Endothelial cell of hepatic sinusoid (primary cell): ENCODE measurements around the gene DIAPH3.

Experiments
- in situ Hi-C: cut with HindIII; loops from 2 replicates; pipeline ENCODE4 v1.10.0; 2017; ENCODE audit warnings: low sequenced_read_pairs

DIAPH3 gene

GRCh38 chr13:59681636-59682311 is 482.0 kb downstream of the DIAPH3 start:
- in situ Hi-C loops: no loop called here

- in situ Hi-C loops: no loop called here
These were observed 483.2 kb downstream of the DIAPH3 start for GRCh38 chr13:59680429-59681024.

DNA sequence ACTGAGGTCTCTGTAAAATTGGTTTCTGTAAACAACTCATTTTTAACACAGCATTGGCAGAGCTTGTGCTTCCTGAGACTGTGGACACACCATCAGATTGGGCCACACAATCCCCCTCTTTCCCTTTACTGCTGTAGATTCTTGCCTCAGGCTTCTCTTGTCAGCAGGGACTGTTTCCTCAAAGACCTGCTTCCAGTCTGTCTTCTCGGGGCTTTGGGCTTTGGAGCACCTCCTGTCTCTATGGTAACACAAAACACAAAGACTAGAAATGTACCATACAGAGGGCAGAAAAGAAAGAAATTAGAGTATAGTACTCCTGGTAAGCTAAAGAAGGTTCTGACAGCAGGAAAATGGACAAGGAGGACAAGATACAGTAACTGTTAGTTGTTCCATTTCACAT is 484.5 kb downstream of the DIAPH3 start:
- in situ Hi-C loops: no loop called here

DNA sequence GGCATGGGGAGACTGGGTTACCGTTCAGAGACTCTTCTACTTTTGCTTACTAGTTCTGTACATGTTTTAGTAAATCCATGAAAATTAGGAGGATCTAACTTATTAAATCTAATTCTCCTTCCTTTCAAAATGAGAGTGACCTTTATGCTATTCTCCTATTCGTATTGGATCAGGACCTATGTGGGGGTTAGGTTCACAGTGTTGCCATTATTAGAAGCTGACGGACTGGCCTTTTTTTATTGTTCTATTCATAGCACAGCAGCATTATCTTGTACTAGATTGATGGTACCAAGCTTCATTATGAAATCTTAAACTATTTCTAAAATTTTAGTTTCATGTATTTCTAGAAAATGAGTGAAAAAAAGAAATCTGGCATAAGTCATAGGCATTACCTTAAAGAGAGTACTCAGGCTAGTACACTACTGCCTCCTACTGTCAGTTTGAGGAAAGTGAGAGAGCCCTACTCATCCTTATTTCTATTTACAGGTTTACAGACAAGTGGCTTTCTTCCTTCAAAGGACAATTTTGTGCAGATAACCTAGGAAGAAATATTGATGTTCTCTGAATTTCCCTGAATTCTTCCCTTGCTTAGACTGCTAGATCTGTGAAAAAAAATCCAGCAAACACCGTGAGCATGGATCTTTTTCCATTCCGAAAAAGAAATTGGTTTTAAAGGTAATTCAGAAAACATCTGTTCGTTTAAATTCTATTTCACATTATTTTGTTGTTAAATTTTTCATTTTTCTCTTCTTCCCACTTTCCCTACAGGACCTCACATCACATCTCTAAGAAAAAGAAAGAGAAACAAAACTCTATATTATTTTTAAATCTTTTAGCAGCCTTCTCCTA is 485.5 kb downstream of the DIAPH3 start:
- in situ Hi-C loops: no loop called here

DNA sequence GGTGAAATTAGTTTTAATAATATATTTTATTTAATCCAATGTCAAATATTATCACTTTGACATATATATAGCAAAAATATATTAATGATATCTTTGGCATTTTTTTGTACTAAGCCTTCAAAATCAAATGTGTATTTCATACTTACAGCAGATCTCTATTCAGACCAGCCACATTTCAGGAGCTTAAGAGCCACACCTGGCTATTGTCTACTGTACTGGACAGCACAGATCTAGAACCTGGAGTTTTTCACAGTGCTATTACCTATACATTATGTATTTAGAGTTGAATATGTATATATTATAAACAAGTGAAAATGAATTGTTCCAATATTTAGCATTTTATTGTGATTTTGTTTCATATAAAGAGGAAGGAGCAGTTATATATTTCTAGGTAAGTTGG is 486.3 kb downstream of the DIAPH3 start:
- in situ Hi-C loops: no loop called here

DNA sequence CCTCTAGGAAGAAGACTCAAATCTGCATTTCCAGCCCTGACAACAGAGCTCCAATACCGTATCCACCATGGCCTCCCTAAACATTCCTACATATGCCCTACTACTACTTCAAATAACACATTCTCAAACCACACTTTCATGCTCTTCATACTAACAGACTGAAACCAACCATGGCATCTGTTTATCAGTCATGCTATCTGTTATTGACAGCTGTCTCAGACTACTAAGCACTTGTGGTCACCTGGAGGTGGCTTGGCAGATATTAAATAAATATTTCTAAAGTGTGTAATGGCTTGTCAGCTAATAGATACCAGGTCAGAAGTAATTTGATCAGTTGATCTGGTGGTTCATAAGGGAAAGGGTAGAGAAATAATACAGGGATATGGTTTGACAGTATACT is 489.1 kb downstream of the DIAPH3 start:
- in situ Hi-C loops: no loop called here

DNA sequence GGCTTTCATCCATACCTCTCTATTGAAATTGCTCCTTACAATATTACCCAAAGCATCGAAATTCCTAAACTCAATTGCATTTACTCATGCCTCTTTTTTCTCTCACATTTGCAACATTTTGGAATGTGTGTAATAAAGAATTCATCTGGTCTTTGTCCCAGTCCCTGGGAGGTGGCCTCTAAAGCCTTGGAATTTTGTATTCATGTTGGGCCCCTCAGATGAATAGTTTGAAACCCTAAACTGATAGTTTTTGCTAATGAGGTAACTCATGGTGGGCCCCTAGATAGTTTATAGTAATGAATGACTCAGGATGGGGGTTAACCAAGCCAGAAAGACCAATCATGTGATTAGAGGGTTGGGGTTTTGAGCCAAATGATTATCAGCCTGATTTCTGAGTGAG is 490.4 kb downstream of the DIAPH3 start:
- in situ Hi-C loops: no loop called here

GRCh38 chr13:59672445-59672844 is 491.3 kb downstream of the DIAPH3 start:
- in situ Hi-C loops: no loop called here

- in situ Hi-C loops: no loop called here
These were observed 491.8 kb downstream of the DIAPH3 start for GRCh38 chr13:59671881-59672280.

- in situ Hi-C loops: no loop called here
These were observed 497.2 kb downstream of the DIAPH3 start for GRCh38 chr13:59666504-59666903.

GRCh38 chr13:59665732-59666131 is 498.0 kb downstream of the DIAPH3 start:
- in situ Hi-C loops: no loop called here

- in situ Hi-C loops: no loop called here
These were observed 498.5 kb downstream of the DIAPH3 start for GRCh38 chr13:59665184-59665583.

DNA sequence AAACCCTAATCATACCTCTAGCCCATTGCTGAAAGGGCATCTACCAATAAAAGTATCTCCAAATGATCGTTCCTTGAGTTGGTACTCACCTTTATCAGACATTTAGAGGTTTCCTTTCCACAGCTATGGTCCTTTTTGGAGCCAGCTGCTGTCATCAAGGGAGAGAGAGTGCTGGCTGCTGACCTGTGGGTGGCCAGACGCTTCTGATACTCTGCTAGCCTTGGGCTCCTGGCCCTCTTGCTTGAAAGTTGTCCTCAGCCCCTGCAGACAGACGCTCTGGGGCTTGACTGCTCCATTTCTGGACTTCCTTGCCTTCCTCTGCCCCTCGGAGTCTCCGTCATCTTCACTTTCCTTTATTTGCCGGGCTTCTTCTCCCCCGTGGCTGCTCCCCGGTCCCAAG is 499.1 kb downstream of the DIAPH3 start:
- in situ Hi-C loops: no loop called here

- in situ Hi-C loops: no loop called here
These were observed 500.0 kb downstream of the DIAPH3 start for GRCh38 chr13:59663707-59664106.

DNA sequence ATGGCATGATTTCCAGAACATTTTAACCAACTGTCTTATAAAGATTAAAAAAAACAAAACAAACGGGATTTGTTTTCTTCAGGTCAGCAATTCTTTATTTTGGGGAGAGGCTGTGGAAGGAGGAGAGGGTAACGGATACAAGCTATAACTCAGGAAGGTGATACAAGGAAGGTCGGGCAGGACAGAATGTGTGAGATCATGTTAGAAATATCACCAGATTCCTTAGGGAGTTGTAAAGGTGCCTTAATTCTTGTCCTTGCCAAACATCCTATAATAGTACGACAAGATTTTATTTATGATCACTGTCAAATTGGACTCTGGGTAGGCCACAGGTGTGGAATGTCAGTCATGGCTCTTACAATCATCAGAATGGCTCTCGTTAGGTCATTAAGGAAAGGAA is 503.1 kb downstream of the DIAPH3 start:
- in situ Hi-C loops: no loop called here

DNA sequence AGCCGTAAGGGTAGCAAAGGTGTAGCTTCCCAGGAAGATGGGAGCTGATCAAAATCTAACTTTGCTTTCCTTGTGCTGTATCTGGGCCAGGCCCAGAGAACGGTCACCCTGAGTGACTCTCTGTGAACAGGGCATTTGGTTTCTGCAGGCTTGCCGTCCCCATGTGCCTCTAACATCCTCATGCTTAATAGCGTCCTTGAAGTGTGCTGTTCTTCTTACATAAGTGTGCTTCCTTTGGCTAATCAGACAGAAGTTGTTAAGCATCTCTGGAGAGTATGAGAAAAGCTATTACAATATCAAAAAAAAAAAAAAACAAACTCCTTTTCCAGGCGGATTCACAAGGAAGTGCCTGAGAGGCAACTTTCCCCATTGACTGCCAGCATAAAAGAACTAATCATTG is 503.7 kb downstream of the DIAPH3 start:
- in situ Hi-C loops: no loop called here

DNA sequence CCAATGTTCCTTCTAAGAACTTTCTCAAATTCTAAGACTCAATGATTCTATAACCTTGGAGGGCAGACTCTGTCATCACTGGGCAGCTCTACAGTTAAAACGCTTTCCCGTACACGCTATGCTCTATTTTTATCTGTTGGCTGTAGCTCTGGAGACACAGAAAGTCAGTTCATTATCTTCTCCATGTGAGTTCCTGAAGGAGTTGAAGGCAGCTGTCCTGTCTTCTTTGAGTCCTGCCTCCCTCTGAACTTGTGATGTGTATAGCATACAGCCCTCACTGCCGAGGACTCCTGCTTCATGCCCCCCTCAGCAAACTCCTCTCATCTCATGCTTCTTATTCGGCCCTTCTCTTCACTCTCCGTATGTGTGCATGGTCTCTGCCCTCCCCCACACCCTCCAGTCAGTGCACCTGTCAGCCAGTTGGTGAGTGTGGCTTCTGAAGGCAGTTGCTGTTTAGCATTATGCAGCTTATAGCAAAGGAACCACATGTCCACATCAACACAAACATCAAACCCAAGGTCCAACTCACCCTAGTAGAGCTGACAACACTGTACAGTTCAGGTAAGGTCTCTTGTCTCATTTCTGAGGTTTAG is 504.9 kb downstream of the DIAPH3 start:
- in situ Hi-C loops: no loop called here

- in situ Hi-C loops: no loop called here
These were observed 505.5 kb downstream of the DIAPH3 start for GRCh38 chr13:59658027-59658737.

DNA sequence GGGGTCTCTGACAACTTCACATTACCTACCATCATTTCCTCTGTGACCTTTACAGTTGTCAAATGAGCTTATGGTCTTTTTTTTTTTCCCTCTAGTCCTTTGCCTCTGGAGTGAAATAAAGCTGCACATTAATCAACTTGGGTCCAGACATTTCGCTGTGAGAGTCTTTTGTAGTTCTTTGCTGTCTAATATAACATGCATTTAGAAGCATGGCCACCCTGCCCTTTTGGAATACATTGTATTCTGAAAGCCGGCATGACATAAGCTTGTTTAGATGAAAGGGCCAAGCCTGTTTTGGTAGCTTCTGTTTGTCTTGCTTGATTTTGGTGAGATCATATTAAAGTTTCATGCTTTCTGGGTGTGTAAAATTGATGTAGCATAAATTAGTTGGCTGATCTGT is 509.8 kb downstream of the DIAPH3 start:
- in situ Hi-C loops: no loop called here

- in situ Hi-C loops: no loop called here
These were observed 512.2 kb downstream of the DIAPH3 start for GRCh38 chr13:59651479-59651878.
